HG03108 (cell line): ENCODE measurements around the gene RCSD1.
"Not testable (repeated sequence)": the region's sequence is repeated elsewhere in the genome, so short reads cannot be mapped to it uniquely, and the experiment has no call there.

Experiments
- ATAC-seq: cut with Tn5 transposase; IDR thresholded peaks from one replicate; pipeline ENCODE4 v1.9.1; 2021; ENCODE audit warnings: moderate library complexity; ENCODE audit not compliant: unreplicated experiment

The RCSD1 gene, protein sequence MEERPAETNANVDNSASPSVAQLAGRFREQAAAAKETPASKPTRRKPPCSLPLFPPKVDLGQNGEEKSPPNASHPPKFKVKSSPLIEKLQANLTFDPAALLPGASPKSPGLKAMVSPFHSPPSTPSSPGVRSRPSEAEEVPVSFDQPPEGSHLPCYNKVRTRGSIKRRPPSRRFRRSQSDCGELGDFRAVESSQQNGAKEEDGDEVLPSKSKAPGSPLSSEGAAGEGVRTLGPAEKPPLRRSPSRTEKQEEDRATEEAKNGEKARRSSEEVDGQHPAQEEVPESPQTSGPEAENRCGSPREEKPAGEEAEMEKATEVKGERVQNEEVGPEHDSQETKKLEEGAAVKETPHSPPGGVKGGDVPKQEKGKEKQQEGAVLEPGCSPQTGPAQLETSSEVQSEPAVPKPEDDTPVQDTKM

DNA sequence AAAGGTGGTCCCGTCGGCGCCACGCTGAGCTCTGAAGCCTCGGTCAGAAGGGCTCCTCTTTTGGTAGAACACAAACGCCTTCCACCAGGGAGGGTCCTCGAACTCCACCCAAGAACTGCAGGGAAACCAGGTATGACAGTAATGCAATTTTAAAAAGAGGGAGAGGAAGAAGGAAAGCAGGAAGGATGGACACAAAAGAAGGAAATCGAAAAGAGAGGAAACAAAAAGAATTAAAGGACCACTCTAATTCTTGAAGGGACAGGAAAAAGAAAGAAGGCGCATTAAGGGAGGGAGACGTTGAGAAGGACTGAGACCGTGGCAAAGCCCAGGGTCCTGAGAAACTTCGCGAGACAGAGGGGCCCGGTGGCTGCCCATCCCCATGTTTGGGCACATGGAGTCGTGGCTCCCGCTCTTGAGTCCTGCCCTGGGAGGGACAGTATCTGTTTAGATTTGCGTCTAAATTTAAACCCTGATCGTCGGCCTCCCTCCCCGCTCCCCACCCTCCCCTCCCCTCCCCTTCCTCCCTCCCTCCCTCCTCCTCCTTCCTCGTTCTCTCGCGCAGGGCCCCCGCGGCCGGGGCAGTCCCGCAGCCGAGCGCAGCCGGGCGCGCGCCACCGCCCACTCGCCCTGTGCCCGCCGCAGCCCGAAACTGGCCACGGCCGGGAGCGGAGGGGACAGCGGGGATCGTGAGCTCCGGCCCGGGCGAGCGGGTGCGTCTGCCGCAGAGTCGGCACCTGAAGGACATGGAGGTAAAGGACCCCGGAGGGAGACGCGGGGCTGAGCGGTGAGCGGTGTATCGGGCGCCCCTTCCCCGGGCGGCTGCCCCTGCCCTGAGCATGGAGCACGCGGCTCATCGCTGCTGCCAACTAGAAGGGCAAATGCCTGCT lies at the start of gene RCSD1:
RCSD1 (plus strand) TSS at position 552 of the 887 bp plus-strand sequence; CDS start at position 744, 192 bp downstream.
- no peak for ATAC-seq

GRCh38 chr1:167582064-167582463 lies 48.0 kb upstream of the RCSD1 start:
- ATAC-seq, result no peak

DNA sequence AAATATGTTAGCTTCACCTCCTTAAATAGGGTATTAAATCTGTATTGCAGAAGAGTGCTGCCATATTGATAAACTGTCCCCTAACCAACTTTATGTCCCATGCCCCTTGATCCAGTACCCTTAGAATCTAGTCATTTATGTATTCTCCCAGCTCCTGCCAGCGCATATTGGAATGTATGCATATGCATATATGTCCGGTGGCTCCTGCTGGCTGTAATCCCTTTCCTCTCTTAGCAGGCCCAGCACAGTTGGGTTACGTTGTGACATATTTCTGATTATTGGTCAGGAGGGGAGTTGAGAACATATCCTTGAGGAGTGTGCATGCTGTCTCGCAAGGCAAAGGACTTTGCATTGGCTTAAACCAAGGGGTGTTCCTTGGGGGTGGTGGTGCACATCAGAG lies 47.3 kb upstream of the RCSD1 start:
- ATAC-seq, result no peak

- ATAC-seq, result no peak
Observed at GRCh38 chr1:167584581-167584980, 45.5 kb upstream of the RCSD1 start.

DNA sequence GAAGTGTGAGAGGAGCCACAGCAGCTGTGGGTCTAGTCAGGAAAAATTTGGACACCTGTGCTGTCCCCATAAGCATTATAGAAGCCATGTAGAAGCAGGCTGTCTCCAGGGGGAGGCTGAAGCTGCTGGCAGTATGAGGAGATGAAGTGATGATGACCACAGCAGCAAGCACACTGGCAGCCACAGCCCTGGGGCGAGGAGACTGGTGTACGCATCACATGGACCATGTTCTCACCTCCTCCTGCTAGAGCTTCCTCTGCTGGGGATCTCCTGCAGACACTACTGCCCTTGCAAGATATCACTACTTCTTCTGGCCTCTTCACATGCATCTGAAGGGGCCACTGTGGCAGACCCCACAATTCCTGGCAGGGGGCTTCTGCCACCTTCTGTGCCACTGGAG lies 42.7 kb upstream of the RCSD1 start:
- no peak for ATAC-seq

GRCh38 chr1:167587872-167588271 lies 42.2 kb upstream of the RCSD1 start:
- no peak for ATAC-seq

GRCh38 chr1:167588361-167588760 lies 41.7 kb upstream of the RCSD1 start:
- no peak for ATAC-seq

- ATAC-seq, result no peak
Observed at GRCh38 chr1:167592475-167592874, 37.6 kb upstream of the RCSD1 start.

- no peak for ATAC-seq
Observed at GRCh38 chr1:167593860-167594259, 36.2 kb upstream of the RCSD1 start.

GRCh38 chr1:167594822-167595221 lies 35.2 kb upstream of the RCSD1 start:
- no peak for ATAC-seq

- ATAC-seq, result peak; percentile 57
Observed at GRCh38 chr1:167599957-167600581, 30.0 kb upstream of the RCSD1 start.

GRCh38 chr1:167601442-167602383 lies 28.3 kb upstream of the RCSD1 start:
- ATAC-seq, result no peak

DNA sequence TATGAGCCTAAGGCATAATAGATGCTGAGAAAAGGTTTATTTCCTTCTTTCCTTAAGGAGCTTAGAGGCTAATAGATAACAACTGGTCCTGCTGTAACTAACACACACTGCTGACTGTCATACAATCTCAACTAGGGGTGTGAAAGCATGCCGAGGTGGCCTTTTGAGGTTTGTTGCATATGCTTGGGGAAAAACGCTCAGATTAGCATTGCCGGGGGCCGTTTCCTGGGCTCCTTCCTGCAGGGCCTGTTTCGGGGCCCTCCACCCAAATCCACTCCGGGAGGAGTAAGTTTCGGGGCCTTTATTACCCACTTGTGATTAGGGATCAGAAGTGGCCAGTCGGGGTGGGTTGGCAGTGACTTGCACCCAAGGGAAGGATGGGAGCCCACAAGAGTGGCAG lies 27.2 kb upstream of the RCSD1 start:
- no peak for ATAC-seq

GRCh38 chr1:167605576-167605975 lies 24.5 kb upstream of the RCSD1 start:
- no peak for ATAC-seq

DNA sequence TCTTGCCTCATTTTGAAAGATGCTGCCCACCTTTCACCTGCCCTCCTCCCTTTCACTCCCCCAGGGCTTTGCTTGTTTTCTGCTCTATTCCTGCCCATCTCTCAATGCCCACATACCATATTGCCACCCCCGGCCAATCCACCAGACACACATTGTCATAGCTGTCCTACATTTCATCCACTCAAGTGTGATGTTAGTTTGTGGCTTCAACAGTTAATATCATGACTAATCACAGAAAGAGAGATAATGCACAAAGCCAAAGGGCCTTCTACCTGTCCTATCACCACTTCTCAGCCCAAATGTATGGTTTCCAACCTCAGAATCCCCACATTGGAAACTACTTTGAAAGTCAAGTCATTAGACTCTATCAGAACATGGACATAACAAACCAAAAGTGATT lies 18.0 kb upstream of the RCSD1 start:
- ATAC-seq, result no peak

- ATAC-seq, result no peak
Observed at GRCh38 chr1:167612587-167613385, 17.2 kb upstream of the RCSD1 start.

DNA sequence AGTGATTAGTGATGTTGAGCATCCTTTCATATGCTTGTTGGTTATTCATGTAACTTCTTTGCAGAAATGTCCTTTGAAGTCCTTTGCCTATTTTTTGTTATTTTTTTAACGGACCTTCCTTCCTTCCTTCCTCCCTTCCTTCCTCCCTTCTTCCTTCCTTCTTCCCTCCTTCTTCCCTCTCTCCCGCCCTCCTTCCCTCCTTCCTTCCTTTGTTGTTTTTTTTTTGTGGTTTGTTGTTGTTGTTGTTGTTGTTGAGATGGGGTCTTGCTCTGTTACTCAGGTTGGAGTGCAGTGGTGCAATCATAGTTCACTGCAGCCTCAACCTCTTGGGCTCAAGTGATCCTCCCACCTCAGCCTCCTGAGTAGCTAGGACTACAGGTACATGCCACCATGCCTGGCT lies 16.0 kb upstream of the RCSD1 start:
- not testable (repeated sequence) for ATAC-seq

DNA sequence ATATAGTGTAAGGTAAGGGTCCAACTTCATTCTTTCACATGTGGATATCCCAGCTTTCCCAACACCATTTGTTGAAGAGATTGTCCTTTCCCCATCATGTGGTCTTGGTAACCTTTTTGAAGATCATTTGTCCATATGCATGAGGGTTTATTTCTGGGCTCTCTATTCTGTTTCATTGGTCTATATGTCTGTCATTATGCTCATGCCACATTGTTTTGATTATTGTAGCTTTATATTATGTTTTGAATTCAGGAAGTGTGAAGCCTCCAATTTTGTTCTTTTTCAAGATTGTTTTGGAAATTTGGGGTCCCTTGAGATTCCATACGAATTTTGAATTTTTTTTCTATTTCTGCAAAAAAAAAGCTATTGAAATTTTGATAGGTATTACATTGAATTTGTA lies 15.2 kb upstream of the RCSD1 start:
- ATAC-seq, result no peak

DNA sequence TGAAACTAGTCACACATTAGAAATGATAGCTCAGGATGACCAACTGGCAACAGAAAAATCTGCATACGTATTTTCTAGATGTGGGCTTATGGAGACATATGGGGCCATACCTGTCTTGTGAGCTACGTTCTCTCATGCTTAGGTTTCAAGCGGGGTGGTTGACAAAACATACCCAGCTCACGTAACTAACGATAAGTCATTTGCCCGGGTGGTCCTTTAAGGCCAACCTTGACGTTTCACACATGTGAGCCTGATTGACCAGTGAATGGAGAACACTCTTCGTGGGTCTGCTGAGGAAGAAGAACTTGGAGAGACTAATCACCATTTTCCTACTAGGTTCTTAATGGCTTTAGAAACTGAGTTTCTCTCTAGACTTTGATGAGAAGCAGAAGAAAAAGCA lies 13.5 kb upstream of the RCSD1 start:
- ATAC-seq, result no peak
